ENCODE measurements around the gene TMED1.
A peak's percentile ranks its signal among the peaks of the same experiment; 100 is the strongest.

Gene TMED1

GRCh38 chr19:10835089-10835753 lies 791 bp downstream of the TMED1 start:
- DNase-seq, result peak in 3 of 56 donors; percentile 19 to 45 (median 39)

- no peak for DNase-seq
Observed at GRCh38 chr19:10832939-10833296, 3.1 kb downstream of the TMED1 start.

- DNase-seq, result no peak
Observed at GRCh38 chr19:10831987-10832938, 3.7 kb downstream of the TMED1 start.

- no peak for DNase-seq
Observed at GRCh38 chr19:10830931-10831779, 4.9 kb downstream of the TMED1 start.

- DNase-seq, result no peak
Observed at GRCh38 chr19:10830370-10830769, 5.6 kb downstream of the TMED1 start.

- DNase-seq, result no peak
Observed at GRCh38 chr19:10829967-10830366, 6.0 kb downstream of the TMED1 start.

- no peak for DNase-seq
Observed at GRCh38 chr19:10828981-10829821, 6.8 kb downstream of the TMED1 start.

- no peak for DNase-seq
Observed at GRCh38 chr19:10826846-10827245, 9.2 kb downstream of the TMED1 start.

- no peak for DNase-seq
Observed at GRCh38 chr19:10826231-10826630, 9.8 kb downstream of the TMED1 start.

- DNase-seq, result no peak
Observed at GRCh38 chr19:10823690-10824089, 12.3 kb downstream of the TMED1 start.

- no peak for DNase-seq
Observed at GRCh38 chr19:10820173-10820572, 15.8 kb downstream of the TMED1 start.

GRCh38 chr19:10819124-10820060 lies 16.6 kb downstream of the TMED1 start:
- DNase-seq, result no peak

- DNase-seq, result no peak
Observed at GRCh38 chr19:10818301-10819123, 17.5 kb downstream of the TMED1 start.

- no peak for DNase-seq
Observed at GRCh38 chr19:10817291-10818038, 18.5 kb downstream of the TMED1 start.

- no peak for DNase-seq
Observed at GRCh38 chr19:10816691-10817090, 19.3 kb downstream of the TMED1 start.

- DNase-seq, result no peak
Observed at GRCh38 chr19:10815969-10816644, 19.9 kb downstream of the TMED1 start.

GRCh38 chr19:10815007-10815536 lies 20.9 kb downstream of the TMED1 start:
- DNase-seq, result no peak

Data from amygdala (tissue), 56 donors.